Measurements from ENCODE around the gene AEBP1. TPM values are rescaled to one million over a fixed set of nuclear protein-coding genes. Genes with fewer than 3 reads are reported as not detected.
A peak's percentile ranks its signal among the peaks of the same experiment; 100 is the strongest.

AEBP1 gene
- total RNA-seq, 2 experiments from 2014 or later: 29.1 to 30.4 TPM

DNA sequence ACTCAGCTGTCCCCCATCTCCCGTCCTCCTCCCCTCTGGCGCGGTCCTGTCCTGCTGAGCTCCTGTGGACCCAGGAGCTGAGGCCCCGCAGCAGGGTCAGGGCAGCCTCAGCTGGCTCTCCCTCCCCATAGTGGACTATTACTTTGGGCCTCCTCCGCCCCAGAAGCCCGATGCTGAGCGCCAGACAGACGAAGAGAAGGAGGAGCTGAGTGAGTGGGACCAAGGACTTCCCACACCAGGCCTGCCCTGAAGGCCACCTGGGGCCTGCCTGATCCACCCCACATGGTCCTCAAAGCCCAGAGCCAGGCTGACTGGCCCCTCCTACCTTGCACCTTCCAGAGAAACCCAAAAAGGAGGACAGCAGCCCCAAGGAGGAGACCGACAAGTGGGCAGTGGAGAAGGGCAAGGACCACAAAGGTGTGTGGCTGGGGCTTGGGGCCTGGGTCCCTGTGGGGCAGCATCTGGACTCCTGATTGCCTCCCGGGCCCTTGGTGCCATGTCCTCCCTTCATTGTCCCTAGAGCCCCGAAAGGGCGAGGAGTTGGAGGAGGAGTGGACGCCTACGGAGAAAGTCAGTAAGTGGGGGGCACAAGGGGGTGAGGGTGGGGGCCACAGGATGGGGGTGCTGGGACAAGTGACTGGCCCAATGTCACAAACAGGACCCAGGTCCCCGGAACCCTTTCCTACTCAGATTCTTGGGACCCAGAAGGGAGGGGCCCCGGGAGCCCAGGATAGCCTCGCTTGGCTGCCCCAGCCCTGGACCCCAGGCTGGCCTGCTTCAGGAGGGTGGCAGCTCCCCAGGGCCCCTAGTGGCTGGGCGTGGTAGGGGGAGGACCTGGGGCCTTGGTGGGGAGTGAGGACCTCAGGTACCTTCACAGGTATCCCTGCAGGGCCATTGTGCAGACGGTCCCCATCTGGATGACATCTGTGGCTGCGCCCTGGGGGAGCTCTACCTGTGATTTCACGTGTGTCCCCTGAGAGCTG, 4.9 kb downstream of the AEBP1 start:
- H3K27ac Mint-ChIP-seq: no peak overlapping the region
- H3K4me1 Mint-ChIP-seq (ENCODE audit: low read depth): peaks cover 14% of the 10 kb centered on the region
- intact Hi-C loops (cut with micrococcal nuclease): no loop called here
- CTCF ChIA-PET: interaction anchor here (0.8 to 1.5 kb wide), 5 partner anchors 10 to 56 kb away, joined by 3 to 7 read pairs (median 3); no protein-coding TSS in a partner anchor
- TF ChIP-seq, protein P1, sequence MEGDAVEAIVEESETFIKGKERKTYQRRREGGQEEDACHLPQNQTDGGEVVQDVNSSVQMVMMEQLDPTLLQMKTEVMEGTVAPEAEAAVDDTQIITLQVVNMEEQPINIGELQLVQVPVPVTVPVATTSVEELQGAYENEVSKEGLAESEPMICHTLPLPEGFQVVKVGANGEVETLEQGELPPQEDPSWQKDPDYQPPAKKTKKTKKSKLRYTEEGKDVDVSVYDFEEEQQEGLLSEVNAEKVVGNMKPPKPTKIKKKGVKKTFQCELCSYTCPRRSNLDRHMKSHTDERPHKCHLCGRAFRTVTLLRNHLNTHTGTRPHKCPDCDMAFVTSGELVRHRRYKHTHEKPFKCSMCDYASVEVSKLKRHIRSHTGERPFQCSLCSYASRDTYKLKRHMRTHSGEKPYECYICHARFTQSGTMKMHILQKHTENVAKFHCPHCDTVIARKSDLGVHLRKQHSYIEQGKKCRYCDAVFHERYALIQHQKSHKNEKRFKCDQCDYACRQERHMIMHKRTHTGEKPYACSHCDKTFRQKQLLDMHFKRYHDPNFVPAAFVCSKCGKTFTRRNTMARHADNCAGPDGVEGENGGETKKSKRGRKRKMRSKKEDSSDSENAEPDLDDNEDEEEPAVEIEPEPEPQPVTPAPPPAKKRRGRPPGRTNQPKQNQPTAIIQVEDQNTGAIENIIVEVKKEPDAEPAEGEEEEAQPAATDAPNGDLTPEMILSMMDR (IDR thresholded peaks at IDR 0.05): no peak
- no peaks in the 10 kb centered on the region for H3K9me3 Mint-ChIP-seq
- H3K27me3 Mint-ChIP-seq: peaks cover 2% of the 10 kb centered on the region
- ATAC-seq (no peak), DNase-seq (peak; percentile 18)
- no peak overlapping the region for H3K4me3 Mint-ChIP-seq
- H3K36me3 Mint-ChIP-seq (ENCODE audit: low read depth): peaks cover 22% of the 10 kb centered on the region
- POLR2A ChIA-PET: interaction anchor here (0.6 to 1.4 kb wide), 7 partner anchors 10 to 63 kb away, joined by 3 to 4 read pairs (median 3); no protein-coding TSS in a partner anchor

DNA sequence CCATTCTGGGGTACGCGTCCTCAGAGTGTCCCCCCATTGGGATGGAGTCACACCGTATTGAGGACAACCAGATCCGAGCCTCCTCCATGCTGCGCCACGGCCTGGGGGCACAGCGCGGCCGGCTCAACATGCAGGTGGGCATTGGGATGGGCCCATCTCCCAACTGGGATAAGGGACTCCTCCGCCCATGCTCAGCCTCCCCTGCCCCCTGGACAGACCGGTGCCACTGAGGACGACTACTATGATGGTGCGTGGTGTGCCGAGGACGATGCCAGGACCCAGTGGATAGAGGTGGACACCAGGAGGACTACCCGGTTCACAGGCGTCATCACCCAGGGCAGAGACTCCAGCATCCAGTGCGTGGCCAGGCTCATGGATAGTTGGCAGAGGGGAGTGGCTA, 5.8 kb downstream of the AEBP1 start:
- Mint-ChIP-seq H3K4me1 (ENCODE audit: low read depth) (peaks cover 12% of the 10 kb centered on the region), H3K27me3 (peaks cover 2% of the 10 kb centered on the region), H3K36me3 (ENCODE audit: low read depth) (peaks cover 22% of the 10 kb centered on the region), H3K27ac (no peak overlapping the region), H3K9me3 (no peaks in the 10 kb centered on the region), H3K4me3 (no peak overlapping the region)
- ATAC-seq (no peak), DNase-seq (no peak)
- CTCF ChIA-PET: interaction anchor here (0.8 to 1.5 kb wide), 5 partner anchors 10 to 57 kb away, joined by 3 to 7 read pairs (median 3); no protein-coding TSS in a partner anchor
- POLR2A ChIA-PET: interaction anchor here (0.8 to 1.4 kb wide), 5 partner anchors 10 to 64 kb away, joined by 3 to 4 read pairs (median 4); no protein-coding TSS in a partner anchor
- TF ChIP-seq, protein P1 (IDR thresholded peaks at IDR 0.05): no peak
- intact Hi-C loops (cut with micrococcal nuclease): no loop called here

DNA sequence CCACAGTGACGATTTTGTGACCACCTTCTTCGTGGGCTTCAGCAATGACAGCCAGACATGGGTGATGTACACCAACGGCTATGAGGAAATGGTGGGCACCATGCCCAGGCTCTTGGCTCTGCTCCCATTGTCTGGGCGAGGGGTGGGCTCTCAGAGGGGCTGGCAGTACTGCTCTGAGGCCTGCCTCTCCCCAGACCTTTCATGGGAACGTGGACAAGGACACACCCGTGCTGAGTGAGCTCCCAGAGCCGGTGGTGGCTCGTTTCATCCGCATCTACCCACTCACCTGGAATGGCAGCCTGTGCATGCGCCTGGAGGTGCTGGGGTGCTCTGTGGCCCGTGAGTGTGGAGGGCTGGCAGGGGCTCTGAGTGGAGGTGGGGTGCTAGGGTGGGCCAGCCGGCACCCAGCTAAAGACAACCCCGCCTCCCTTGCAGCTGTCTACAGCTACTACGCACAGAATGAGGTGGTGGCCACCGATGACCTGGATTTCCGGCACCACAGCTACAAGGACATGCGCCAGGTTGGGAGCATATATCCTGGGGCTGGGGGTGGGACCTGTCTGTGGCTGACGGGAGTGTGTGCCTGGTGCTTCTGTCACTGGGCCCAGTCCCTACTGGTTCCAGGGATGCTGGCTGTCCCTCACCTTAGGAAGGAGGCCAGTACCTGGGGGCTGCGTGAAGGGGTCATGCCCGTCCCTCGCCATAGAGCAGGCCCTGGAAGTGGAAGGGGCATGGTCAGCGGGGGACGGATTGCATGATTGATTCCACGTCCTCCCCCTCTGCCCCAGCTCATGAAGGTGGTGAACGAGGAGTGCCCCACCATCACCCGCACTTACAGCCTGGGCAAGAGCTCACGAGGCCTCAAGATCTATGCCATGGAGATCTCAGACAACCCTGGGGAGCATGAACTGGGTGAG, 6.8 kb downstream of the AEBP1 start:
- no peak for ATAC-seq
- intact Hi-C loops (cut with micrococcal nuclease): no loop called here
- Mint-ChIP-seq H3K36me3 (ENCODE audit: low read depth) (peaks cover 20% of the 10 kb centered on the region), H3K4me3 (no peak overlapping the region), H3K9me3 (no peaks in the 10 kb centered on the region), H3K4me1 (ENCODE audit: low read depth) (peaks cover 3% of the 10 kb centered on the region), H3K27ac (no peak overlapping the region), H3K27me3 (no peaks in the 10 kb centered on the region)
- no peak for DNase-seq
- CTCF ChIA-PET: interaction anchor here (1.0 kb wide), 1 partner anchor 12 kb away, joined by 3 read pairs; the partner anchor contains the start of gene POLD2
- POLR2A ChIA-PET: interaction anchor here (0.9 to 2.5 kb wide), 6 partner anchors 9 to 687 kb away, joined by 3 to 13 read pairs (median 4); partner anchors contain the start of gene POLD2
- TF ChIP-seq, protein P1 (IDR thresholded peaks at IDR 0.05): no peak

DNA sequence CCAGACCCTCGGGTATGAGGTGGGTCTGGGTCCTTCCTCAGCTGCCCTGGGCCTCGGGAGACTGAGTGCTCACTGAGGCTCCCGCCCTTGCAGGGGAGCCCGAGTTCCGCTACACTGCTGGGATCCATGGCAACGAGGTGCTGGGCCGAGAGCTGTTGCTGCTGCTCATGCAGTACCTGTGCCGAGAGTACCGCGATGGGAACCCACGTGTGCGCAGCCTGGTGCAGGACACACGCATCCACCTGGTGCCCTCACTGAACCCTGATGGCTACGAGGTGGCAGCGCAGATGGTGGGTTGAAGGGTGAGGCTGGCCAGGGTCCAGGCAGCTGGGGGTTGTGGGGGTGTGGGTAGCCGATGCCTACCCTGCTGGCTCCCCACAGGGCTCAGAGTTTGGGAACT, 7.6 kb downstream of the AEBP1 start:
- H3K36me3 Mint-ChIP-seq (ENCODE audit: low read depth): peaks cover 20% of the 10 kb centered on the region
- intact Hi-C loops (cut with micrococcal nuclease): no loop called here
- ChIA-PET POLR2A (interaction anchor here (0.6 to 2.5 kb wide), 7 partner anchors 8 to 686 kb away, joined by 3 to 13 read pairs (median 5); partner anchors contain the start of gene POLD2), CTCF (interaction anchor here (1.0 kb wide), 1 partner anchor 11 kb away, joined by 3 read pairs; no protein-coding TSS in a partner anchor)
- H3K4me1 Mint-ChIP-seq (ENCODE audit: low read depth): no peaks in the 10 kb centered on the region
- H3K9me3 Mint-ChIP-seq: no peaks in the 10 kb centered on the region
- H3K27ac Mint-ChIP-seq: no peak overlapping the region
- DNase-seq: no peak
- no peak for ATAC-seq
- TF ChIP-seq, protein P1 (IDR thresholded peaks at IDR 0.05): no peak
- no peak overlapping the region for H3K4me3 Mint-ChIP-seq
- H3K27me3 Mint-ChIP-seq: no peaks in the 10 kb centered on the region
